WI38 (cell line): Measurements from ENCODE around the gene ZNF398.

Experiments
- H3K4me3 ChIP-seq: 2 replicates; pipeline ENCODE4 v1.5.1; 2011; ENCODE audit warnings: low read depth, mild to moderate bottlenecking, control low read depth, low read length
- TF ChIP-seq, protein P1 (sequence below): IDR thresholded peaks from 2 replicates; pipeline ENCODE4 v1.5.1; 2012; ENCODE audit warnings: low read depth, mild to moderate bottlenecking, control low read depth, low read length

Gene ZNF398

DNA sequence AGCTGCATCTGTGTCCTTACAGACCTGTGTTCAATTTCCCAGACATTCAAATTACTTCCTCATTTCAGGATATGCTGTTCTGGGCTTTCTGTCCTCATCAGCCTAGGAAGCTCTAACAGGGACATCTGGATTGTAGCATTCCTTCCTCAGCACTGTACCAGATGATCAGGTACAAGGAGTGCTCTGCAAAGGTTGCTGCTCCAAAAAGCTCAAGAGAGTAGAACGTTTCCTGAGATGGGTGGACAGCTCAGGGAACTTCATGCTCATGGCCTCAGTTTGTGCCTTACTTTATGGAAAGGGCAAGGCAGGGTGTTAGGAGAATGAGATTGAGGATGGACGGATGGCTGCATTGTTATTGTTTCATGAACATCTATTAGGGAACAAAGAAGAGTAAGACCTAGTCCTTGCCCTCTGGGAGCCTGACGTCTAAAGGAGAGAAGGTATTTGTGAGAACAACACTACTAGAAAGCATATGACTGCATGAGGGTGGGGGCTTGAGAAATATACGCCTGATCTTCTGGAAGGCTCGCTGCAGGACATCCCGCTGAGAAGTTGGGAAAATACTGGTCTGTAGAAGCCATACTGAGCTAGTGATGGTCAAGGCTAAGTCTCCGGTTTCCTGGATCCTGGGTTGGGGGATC is 81.7 kb downstream of the ZNF398 start:
- no peak overlapping the region for H3K4me3 ChIP-seq
- TF ChIP-seq, protein P1, sequence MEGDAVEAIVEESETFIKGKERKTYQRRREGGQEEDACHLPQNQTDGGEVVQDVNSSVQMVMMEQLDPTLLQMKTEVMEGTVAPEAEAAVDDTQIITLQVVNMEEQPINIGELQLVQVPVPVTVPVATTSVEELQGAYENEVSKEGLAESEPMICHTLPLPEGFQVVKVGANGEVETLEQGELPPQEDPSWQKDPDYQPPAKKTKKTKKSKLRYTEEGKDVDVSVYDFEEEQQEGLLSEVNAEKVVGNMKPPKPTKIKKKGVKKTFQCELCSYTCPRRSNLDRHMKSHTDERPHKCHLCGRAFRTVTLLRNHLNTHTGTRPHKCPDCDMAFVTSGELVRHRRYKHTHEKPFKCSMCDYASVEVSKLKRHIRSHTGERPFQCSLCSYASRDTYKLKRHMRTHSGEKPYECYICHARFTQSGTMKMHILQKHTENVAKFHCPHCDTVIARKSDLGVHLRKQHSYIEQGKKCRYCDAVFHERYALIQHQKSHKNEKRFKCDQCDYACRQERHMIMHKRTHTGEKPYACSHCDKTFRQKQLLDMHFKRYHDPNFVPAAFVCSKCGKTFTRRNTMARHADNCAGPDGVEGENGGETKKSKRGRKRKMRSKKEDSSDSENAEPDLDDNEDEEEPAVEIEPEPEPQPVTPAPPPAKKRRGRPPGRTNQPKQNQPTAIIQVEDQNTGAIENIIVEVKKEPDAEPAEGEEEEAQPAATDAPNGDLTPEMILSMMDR: no peak

DNA sequence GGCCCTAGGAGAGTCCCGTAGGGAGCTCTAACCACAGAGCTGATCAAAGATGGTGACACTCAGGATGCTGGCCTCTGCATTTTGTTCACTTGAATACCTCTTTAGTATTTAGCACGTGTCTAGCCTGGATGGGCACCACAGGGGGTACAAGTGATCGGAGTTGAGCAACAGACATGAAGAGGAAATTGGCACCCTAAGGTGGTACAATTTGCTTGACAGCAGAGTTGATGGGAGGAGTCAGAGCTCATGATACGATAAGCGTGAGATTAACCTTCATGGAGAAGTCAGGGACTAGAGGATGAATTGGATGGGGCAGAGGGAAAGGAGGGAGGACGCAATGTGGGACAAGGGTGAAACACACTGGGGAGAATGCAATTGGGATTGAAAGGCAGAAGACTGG is 82.3 kb downstream of the ZNF398 start:
- TF ChIP-seq, protein P1: no peak
- no peak overlapping the region for H3K4me3 ChIP-seq

DNA sequence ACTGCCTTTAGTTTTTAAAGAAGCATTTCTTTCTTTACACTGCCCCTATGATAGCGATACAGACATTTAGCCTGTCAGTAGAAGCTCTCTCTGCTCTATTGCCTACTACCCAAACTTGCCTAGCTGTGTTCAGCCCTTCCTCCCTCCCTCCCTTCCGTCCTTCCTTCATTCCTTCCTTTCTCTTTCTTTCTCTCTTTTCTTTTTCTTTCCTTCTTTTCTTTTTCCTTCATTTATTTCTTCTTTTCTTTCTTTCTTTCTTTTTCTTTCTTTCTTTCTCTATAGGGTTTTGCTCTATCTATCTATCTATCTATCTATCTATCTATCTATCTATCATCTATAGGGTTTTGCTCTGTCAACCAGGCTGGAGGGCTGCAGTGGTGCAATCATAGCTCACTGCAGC is 85.1 kb downstream of the ZNF398 start:
- TF ChIP-seq, protein P1: no peak

More for the DNA sequence above, 85.1 kb downstream of the ZNF398 start:
- H3K4me3 ChIP-seq: no peak overlapping the region
